ENCODE measurements around the gene GPR149. TPM values are rescaled to one million over a fixed set of nuclear protein-coding genes. Genes with fewer than 3 reads are reported as not detected.

Gene GPR149
- total and polyA plus RNA-seq, 2 donors (not counting 3 experiments of a cell fraction or from before 2014, with no cell fraction given) = not detected

- dilution Hi-C loops (cut with MboI; ENCODE audit: extremely low pct_ligation_motif_present, low sequenced_read_pairs) (no loop called here), intact Hi-C loops (cut with micrococcal nuclease) (no loop called here)
- Histone ChIP-seq H3K36me3 (ENCODE audit: control insufficient read depth in 2 of 2, extremely low read depth in 1 of 2, insufficient read depth in 2 of 2, low read length in 2 of 2) (no peaks in the 10 kb centered on the region), H3K9me3 (replicated peaks; ENCODE audit: control insufficient read depth, insufficient read depth, low read length) (no peaks in the 10 kb centered on the region), H4K20me1 (replicated peaks; ENCODE audit: control insufficient read depth, extremely low read depth, insufficient read depth, low read length) (no peaks in the 10 kb centered on the region), H3K79me2 (ENCODE audit: control insufficient read depth, insufficient read depth, low read length) (no peaks in the 10 kb centered on the region), H3K4me1 (ENCODE audit: control insufficient read depth, extremely low read depth, insufficient read depth, low read length) (no peaks in the 10 kb centered on the region), H2AFZ (ENCODE audit: low read depth, low read length) (no peak overlapping the region), H3K27ac (ENCODE audit: insufficient read depth, low read depth, low read length) (no peak overlapping the region), H3K27me3 (ENCODE audit: control insufficient read depth in 2 of 2, insufficient read depth in 2 of 2, low read length in 2 of 2) (peaks cover 11 to 15% of the 10 kb centered on the region in 2 experiments), H3K9ac (replicated peaks; ENCODE audit: extremely low read depth, insufficient read depth, low read length) (no peak overlapping the region), H3K9me1 (replicated peaks; ENCODE audit: control insufficient read depth, extremely low read depth, insufficient read depth, low read length) (no peaks in the 10 kb centered on the region), H3K4me3 (replicated peaks in 1 of 3; ENCODE audit: insufficient read depth in 1 of 3, low read depth in 1 of 3, low read length in 3 of 3) (no peak overlapping the region), H3K4me2 (ENCODE audit: insufficient read depth, low read length) (no peak overlapping the region)
- ChIA-PET CTCF (no interaction called here), POLR2A (no interaction called here)
- no TSS peak for BruUV-seq (replicated peaks)
- TF ChIP-seq GATA2 (IDR thresholded peaks at IDR 0.05; ENCODE audit: insufficient read depth, insufficient read length, low read depth, low read length) (no peak), POLR2AphosphoS5 (IDR thresholded peaks at IDR 0.05; ENCODE audit: insufficient read depth, low read depth, low read length) (no peak), MYC (IDR thresholded peaks at IDR 0.05; ENCODE audit: low read depth, low read length) (no peak), EZH2 (IDR thresholded peaks at IDR 0.05; ENCODE audit: borderline replicate concordance, low read depth, low read length, severe bottlenecking) (no peak), JUN (IDR thresholded peaks at IDR 0.05; ENCODE audit: borderline replicate concordance, insufficient read depth, insufficient read length, low read depth) (no peak), FOS (IDR thresholded peaks at IDR 0.05; ENCODE audit: borderline replicate concordance, insufficient read depth, low read length) (no peak), MAX (IDR thresholded peaks at IDR 0.05; ENCODE audit: insufficient read depth, insufficient read length) (no peak), POLR2A (IDR thresholded peaks at IDR 0.05; ENCODE audit: low read depth, low read length) (no peak)
- TF ChIP-seq, protein P1, sequence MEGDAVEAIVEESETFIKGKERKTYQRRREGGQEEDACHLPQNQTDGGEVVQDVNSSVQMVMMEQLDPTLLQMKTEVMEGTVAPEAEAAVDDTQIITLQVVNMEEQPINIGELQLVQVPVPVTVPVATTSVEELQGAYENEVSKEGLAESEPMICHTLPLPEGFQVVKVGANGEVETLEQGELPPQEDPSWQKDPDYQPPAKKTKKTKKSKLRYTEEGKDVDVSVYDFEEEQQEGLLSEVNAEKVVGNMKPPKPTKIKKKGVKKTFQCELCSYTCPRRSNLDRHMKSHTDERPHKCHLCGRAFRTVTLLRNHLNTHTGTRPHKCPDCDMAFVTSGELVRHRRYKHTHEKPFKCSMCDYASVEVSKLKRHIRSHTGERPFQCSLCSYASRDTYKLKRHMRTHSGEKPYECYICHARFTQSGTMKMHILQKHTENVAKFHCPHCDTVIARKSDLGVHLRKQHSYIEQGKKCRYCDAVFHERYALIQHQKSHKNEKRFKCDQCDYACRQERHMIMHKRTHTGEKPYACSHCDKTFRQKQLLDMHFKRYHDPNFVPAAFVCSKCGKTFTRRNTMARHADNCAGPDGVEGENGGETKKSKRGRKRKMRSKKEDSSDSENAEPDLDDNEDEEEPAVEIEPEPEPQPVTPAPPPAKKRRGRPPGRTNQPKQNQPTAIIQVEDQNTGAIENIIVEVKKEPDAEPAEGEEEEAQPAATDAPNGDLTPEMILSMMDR (IDR thresholded peaks at IDR 0.05; ENCODE audit: extremely low read depth in 1 of 2, insufficient read depth in 1 of 2, low read depth in 1 of 2, low read length in 2 of 2) = no peak
- no peak for DNase-seq (ENCODE audit: low read depth, low spot score)
- no peak for FAIRE-seq
Measured at GRCh38 chr3:154431043-154431442, 1.1 kb upstream of the GPR149 start.
